Heart right ventricle (tissue), 16 donors: ENCODE measurements around the gene WDR35. TPM values are rescaled to one million over a fixed set of nuclear protein-coding genes. Genes with fewer than 3 reads are reported as not detected.

Experiments used
- ATAC-seq, 8 donors: fragments of 200-7000 bp; cut with Tn5 transposase; one replicate each; pipeline ENCODE4 v1.9.1; 2020; ENCODE audit warnings: mild to moderate bottlenecking in 8 of 8, moderate library complexity in 8 of 8, moderate number of reproducible peaks in 1 of 8
- DNase-seq, 2 donors: peaks; one replicate each; pipeline ENCODE4 v3.0.0-alpha.2; 2020
- H3K27ac ChIP-seq, 10 donors: fragments of 200-600 bp; sonication (generic) in 2 of 10; one replicate each; pipeline versions ENCODE4 v1.5.0 to v1.8.0; 2020 to 2022; ENCODE audit warnings: mild to moderate bottlenecking in 3 of 10
- H3K27me3 ChIP-seq, 7 donors: fragments of 200-600 bp; one replicate each; pipeline ENCODE4 v1.8.0; 2021 to 2022; ENCODE audit warnings: mild to moderate bottlenecking in 2 of 7
- H3K36me3 ChIP-seq, 9 donors: fragments of 200-600 bp; sonication (generic) in 1 of 9; one replicate each; pipeline versions ENCODE4 v1.5.0 to v1.8.0; 2020 to 2022; ENCODE audit warnings: mild to moderate bottlenecking in 2 of 9
- H3K4me1 ChIP-seq, 9 donors: fragments of 200-600 bp; sonication (generic) in 1 of 9; one replicate each; pipeline versions ENCODE4 v1.5.0 to v1.8.0; 2020 to 2022; ENCODE audit warnings: mild to moderate bottlenecking in 4 of 9
- H3K4me3 ChIP-seq, 10 donors: fragments of 200-600 bp; sonication (generic) in 2 of 10; one replicate each; pipeline versions ENCODE4 v1.5.0 to v1.8.0; 2020 to 2022; ENCODE audit warnings: mild to moderate bottlenecking in 7 of 10, moderate library complexity in 2 of 10
- H3K9me3 ChIP-seq, 11 donors: fragments of 200-600 bp in 10 of 11; sonication (generic) in 2 of 11; one replicate each; pipeline versions ENCODE4 v1.5.0 to v1.8.0; 2013 to 2022; ENCODE audit warnings: mild to moderate bottlenecking in 2 of 11, control low read depth in 1 of 11, moderate library complexity in 1 of 11
- CTCF ChIP-seq, 9 donors: fragments of 200-600 bp; sonication (generic) in 2 of 9; IDR thresholded peaks; one replicate each; pipeline versions ENCODE4 v1.5.0 to v1.8.0; 2021 to 2022; ENCODE audit warnings: antibody characterized with exemption in 9 of 9, mild to moderate bottlenecking in 5 of 9, moderate library complexity in 1 of 9
- WGBS, 2 donors: extraction: QIAGEN DNeasy Blood & Tissue Kit; methylation state at CpG; one replicate each; pipeline ENCODE4 v1.1.7; 2013; ENCODE audit warnings: inconsistent platforms in 1 of 2; 5-methylcytosine and 5-hydroxymethylcytosine counted together
- intact Hi-C, 10 donors: fragments of 100-400 bp; cut with DNase I; formaldehyde crosslinking; loops; one replicate each; pipeline versions ENCODE4 v1.11.1 to v1.14.2; 2022
- polyA plus RNA-seq, 2 donors: library from polyadenylated mRNA; stranded (reverse); fragments of 200-250 nt; gene quantifications; one replicate each; pipeline ENCODE4 v1.2.3, GENCODE V29; 2013
- total RNA-seq, 10 donors: library from RNA; stranded (reverse); fragmentation: NEBNext Ultra II Directional in 3 of 10; extraction: Animal tissue kit (Norgen Biotek cat#: 25700) in 3 of 10; gene quantifications; one replicate each; pipeline versions ENCODE4 v1.2.1 to v1.2.4, GENCODE V29; 2021 to 2023
- donor health status: Arrhythmogenic right ventricular cardiomyopathy.
- donor health status: ischemic (EF 13 %, LVEDD 7.1; RV severe dilation, severe dysfunction).
- donor health status: healthy with polysubstance abuse.
- donor health status: DM: no; HTN: yes; CAD: no.
- donor health status: DM: no; HTN: no; CAD: no.
- donor health status: ischemic (EF 25% LVEDD 6.9; RV normal size, moderate dysfunction).
- donor health status: ischemic (EF 25% LVEDD 5.7; RV mildly dilated, moderate dysfunction).
- donor health status: healthy.
- donor health status: DM: yes; HTN: yes; CAD: no.
- donor health status: Ischemic cardiomyopathy.
- donor health status: ischemic (EF 35%, LVEDD 5.7; RV mildly dilated, moderate dysfunction).
- donor health status: nonischemic (EF 11% LVEDD 7.7; RV severe dilation, severe dysfunction).
- donor health status: DM: yes; HTN: yes; CAD: no.
- donor health status: PGD.
- donor health status: ischemic (EF 29% LVEDD 5.4; RV normal size, mild dysfunction).
- donor health status: nonischemic (EF 23%, LVEDD 6.1; RV moderate dilation, normal function).

The WDR35 gene
- total and polyA plus RNA-seq, 12 donors: 2.3 to 8.3 (median 5.4) TPM

- Histone ChIP-seq H3K27me3 (peaks cover 0 to 60% (median 23%) of the 10 kb centered on the region in 7 donors), H3K9me3 (peaks cover 0 to 9% (median 0%) of the 10 kb centered on the region in 11 donors), H3K4me1 (peaks cover 3 to 16% (median 11%) of the 10 kb centered on the region in 9 donors), H3K27ac (no peak overlapping the region), H3K36me3 (no peaks in the 10 kb centered on the region), H3K4me3 (no peak overlapping the region)
- DNase-seq: no peak
- 81 to 84% methylated on average over 14 of the region's 14 CpGs for WGBS, 2 donors
- intact Hi-C loops: loop anchor here in 1 of 10 donors (5.0 kb wide), 1 partner anchor 54 kb away; no protein-coding TSS in a partner anchor
- no peak for ATAC-seq
- no peak for TF ChIP-seq CTCF (IDR thresholded peaks at IDR 0.05)
Measured at GRCh38 chr2:20011276-20012031, 21.5 kb upstream of the WDR35 start.

GRCh38 chr2:20008703-20009102 lies 18.8 kb upstream of the WDR35 start:
- Histone ChIP-seq H3K27ac (no peak overlapping the region), H3K9me3 (no peaks in the 10 kb centered on the region), H3K27me3 (peaks cover 0 to 53% (median 23%) of the 10 kb centered on the region in 7 donors), H3K4me1 (peaks cover 3 to 16% (median 11%) of the 10 kb centered on the region in 9 donors), H3K36me3 (no peaks in the 10 kb centered on the region), H3K4me3 (no peak overlapping the region)
- intact Hi-C loops: no loop called here
- WGBS, 2 donors: 93 to 96% methylated on average over 5 of the region's 5 CpGs
- no peak for TF ChIP-seq CTCF (IDR thresholded peaks at IDR 0.05)
- ATAC-seq (no peak), DNase-seq (no peak)

GRCh38 chr2:20005891-20006470 lies 16.1 kb upstream of the WDR35 start:
- intact Hi-C loops: no loop called here
- no peak for ATAC-seq

More at GRCh38 chr2:20005891-20006470, 16.1 kb upstream of the WDR35 start:
- H3K27ac ChIP-seq: no peak overlapping the region
- WGBS, 2 donors: 87 to 94% methylated on average over 17 of the region's 17 CpGs
- DNase-seq: no peak
- H3K36me3 ChIP-seq: no peaks in the 10 kb centered on the region
- H3K27me3 ChIP-seq: peaks cover 0 to 31% (median 23%) of the 10 kb centered on the region in 7 donors
- H3K4me1 ChIP-seq: no peaks in the 10 kb centered on the region
- no peaks in the 10 kb centered on the region for H3K9me3 ChIP-seq
- no peak overlapping the region for H3K4me3 ChIP-seq
- TF ChIP-seq CTCF (IDR thresholded peaks at IDR 0.05): no peak
